ENCODE data around the gene AKIRIN1. TPM values are rescaled to one million over a fixed set of nuclear protein-coding genes. Genes with fewer than 3 reads are reported as not detected.
"Not testable (repeated sequence)": the region's sequence is repeated elsewhere in the genome, so short reads cannot be mapped to it uniquely, and the experiment has no call there.

Gene AKIRIN1
- total RNA-seq, 2 experiments from 2014 or later, result 73.2 to 74.3 TPM

GRCh38 chr1:39048745-39049370 is 57.8 kb downstream of the AKIRIN1 start:
- H3K4me1 Mint-ChIP-seq (ENCODE audit: low read depth), result peaks cover 4% of the 10 kb centered on the region
- H3K36me3 Mint-ChIP-seq, result peaks cover 14% of the 10 kb centered on the region
- intact Hi-C loops (cut with micrococcal nuclease), result no loop called here
- POLR2A ChIA-PET, result interaction anchor here (0.9 kb wide), 1 partner anchor 23 kb away, joined by 3 read pairs; the partner anchor contains the start of gene NDUFS5
- no peak for DNase-seq
- no peaks in the 10 kb centered on the region for H3K27me3 Mint-ChIP-seq
- no peak overlapping the region for H3K4me3 Mint-ChIP-seq
- CTCF ChIA-PET, result no interaction called here
- H3K9me3 Mint-ChIP-seq, result no peaks in the 10 kb centered on the region
- no peak overlapping the region for H3K27ac Mint-ChIP-seq

DNA sequence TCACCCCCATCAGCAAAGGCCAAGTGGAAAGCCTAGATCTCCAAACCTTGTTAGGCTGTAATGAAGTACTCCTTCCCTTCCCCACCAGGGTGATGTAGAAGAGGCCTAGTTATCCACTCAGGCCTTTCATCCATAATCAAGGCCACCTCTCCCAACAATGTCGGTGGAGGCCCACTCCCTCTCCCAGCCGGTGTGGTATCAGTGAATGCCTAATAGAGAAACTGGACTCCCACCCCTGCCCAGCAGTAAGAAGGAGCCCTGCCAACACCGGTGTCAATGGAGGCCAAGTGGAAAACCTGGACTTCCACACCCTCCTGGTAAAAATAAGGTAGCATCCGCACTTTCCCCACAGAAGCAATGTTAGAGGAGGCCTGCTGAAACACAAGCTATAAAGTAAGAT is 58.9 kb downstream of the AKIRIN1 start:
- peaks cover 12% of the 10 kb centered on the region for H3K36me3 Mint-ChIP-seq
- H3K27me3 Mint-ChIP-seq, result no peaks in the 10 kb centered on the region
- ChIA-PET POLR2A (no interaction called here), CTCF (no interaction called here)
- no peak overlapping the region for H3K4me3 Mint-ChIP-seq
- peaks cover 4% of the 10 kb centered on the region for H3K4me1 Mint-ChIP-seq (ENCODE audit: low read depth)
- H3K9me3 Mint-ChIP-seq, result no peaks in the 10 kb centered on the region
- intact Hi-C loops (cut with micrococcal nuclease), result no loop called here
- no peak for DNase-seq
- H3K27ac Mint-ChIP-seq, result no peak overlapping the region

DNA sequence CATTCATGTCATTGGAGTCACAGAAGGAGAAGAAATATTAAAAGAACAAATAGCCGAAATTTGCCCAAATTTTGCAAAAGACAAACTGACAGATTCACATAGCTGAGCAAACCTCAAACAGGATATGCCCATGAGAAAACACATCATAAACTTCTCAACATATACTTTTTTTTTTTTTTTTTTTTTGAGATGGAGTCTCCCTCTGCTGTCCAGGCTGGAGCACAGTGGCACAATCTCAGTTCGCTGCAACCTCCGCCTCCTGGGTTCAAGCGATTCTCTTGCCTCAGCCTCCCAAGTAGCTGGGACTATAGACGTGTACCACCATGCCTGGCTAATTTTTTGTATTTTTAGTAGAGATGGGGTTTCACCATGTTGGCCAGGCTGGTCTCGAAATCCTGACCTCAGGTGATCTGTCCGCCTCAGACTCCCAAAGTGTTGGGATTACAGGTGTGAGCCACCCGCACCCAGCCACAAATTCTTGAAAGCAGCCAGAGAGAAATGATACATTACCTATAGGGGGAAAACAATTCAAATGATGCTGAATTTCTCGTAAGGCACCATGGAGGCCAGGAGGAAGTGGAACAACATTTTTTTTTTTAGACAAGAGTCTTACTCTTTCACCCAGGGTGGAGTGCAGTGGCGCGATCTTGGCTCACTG is 60.2 kb downstream of the AKIRIN1 start:
- CTCF ChIA-PET; H3K27me3 Mint-ChIP-seq; H3K27ac Mint-ChIP-seq; DNase-seq; H3K9me3 Mint-ChIP-seq; H3K4me1 Mint-ChIP-seq (ENCODE audit: low read depth); H3K4me3 Mint-ChIP-seq; intact Hi-C loops (cut with micrococcal nuclease): not testable (repeated sequence)
- H3K36me3 Mint-ChIP-seq, result peaks cover 12% of the 10 kb centered on the region
- POLR2A ChIA-PET, result interaction anchor here (0.6 kb wide), 2 partner anchors 371 to 1333 kb away, joined by 3 read pairs; no protein-coding TSS in a partner anchor

DNA sequence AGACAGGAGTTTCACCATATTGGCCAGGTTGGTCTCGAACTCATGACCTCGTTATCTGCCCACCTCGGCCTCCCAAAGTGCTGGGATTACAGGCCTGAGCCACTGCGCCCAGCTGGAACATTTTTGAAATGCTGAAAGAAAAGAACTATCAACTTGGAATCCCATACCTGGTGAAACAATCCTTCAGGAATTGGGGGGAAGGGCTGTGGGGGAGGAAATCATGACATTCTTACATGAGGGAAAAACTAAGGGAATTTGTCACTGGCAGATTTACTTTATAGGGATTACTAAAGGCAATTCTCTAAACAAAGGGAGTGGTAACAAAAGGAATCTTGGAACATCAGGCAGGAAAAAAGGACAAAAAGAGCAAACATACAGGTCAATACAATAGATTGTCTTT is 60.9 kb downstream of the AKIRIN1 start:
- ChIA-PET CTCF (no interaction called here), POLR2A (no interaction called here)
- DNase-seq, result no peak
- peaks cover 8% of the 10 kb centered on the region for H3K36me3 Mint-ChIP-seq
- H3K27me3 Mint-ChIP-seq, result no peaks in the 10 kb centered on the region
- H3K4me1 Mint-ChIP-seq (ENCODE audit: low read depth), result peaks cover 4% of the 10 kb centered on the region
- H3K27ac Mint-ChIP-seq, result no peak overlapping the region
- H3K9me3 Mint-ChIP-seq, result no peaks in the 10 kb centered on the region
- intact Hi-C loops (cut with micrococcal nuclease), result no loop called here
- H3K4me3 Mint-ChIP-seq, result no peak overlapping the region

DNA sequence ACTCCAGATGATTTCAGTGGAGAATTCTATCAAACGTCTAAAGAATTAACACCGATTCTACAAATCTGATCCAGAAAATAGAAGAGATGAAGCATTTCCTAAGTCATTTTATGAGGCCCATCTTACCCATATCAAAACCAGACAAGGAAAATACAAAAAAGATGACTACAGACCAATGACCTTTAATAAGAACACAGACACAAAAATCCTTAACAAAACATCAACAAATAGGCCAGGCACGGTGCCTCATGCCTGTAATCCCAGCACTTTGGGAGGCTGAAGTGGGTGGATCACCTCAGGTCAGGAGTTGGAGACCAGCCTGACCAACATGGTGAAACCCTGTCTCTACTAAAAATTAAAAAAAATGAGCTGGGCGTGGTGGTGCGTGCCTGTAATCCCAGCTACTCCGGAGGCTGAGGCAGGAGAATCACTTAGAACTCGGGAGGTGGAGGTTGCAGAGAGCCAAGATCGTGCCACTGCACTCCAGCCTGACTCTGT is 64.2 kb downstream of the AKIRIN1 start:
- CTCF ChIA-PET; H3K36me3 Mint-ChIP-seq; H3K27ac Mint-ChIP-seq; H3K4me1 Mint-ChIP-seq (ENCODE audit: low read depth); H3K27me3 Mint-ChIP-seq; intact Hi-C loops (cut with micrococcal nuclease); POLR2A ChIA-PET; H3K4me3 Mint-ChIP-seq; DNase-seq; H3K9me3 Mint-ChIP-seq: not testable (repeated sequence)

Other genes with a start within 250 kb of the AKIRIN1 start
- gene RRAGC, start 131.5 kb upstream of the AKIRIN1 start, total RNA-seq, result 10 to 100 TPM; 27.6 to 29.7 TPM
- gene MYCBP, start 117.9 kb upstream of the AKIRIN1 start, total RNA-seq, result 10 to 100 TPM; 70.6 to 76.5 TPM
- gene GJA9, start 109.7 kb upstream of the AKIRIN1 start, total RNA-seq, result not detected
- not detected for gene RHBDL2, start 49.4 kb upstream of the AKIRIN1 start, total RNA-seq
- 100 to 1,000 TPM; 238 to 240 TPM for gene NDUFS5, start 35.1 kb downstream of the AKIRIN1 start, total RNA-seq
- gene MACF1, start 213.4 kb downstream of the AKIRIN1 start, total RNA-seq, result 100 to 1,000 TPM; 239 to 240 TPM

Data from activated CD4-positive, alpha-beta memory T cell treated with anti-CD3 and anti-CD28 coated beads for 36 hours (primary cell).